Effector CD8-positive, alpha-beta T cell (primary cell): Measurements from ENCODE around the gene SSUH2.
"Not testable (repeated sequence)": the region's sequence is repeated elsewhere in the genome, so short reads cannot be mapped to it uniquely, and the experiment has no call there.

Experiments
- DNase-seq: peaks from one replicate; lab custom pipeline; 2025; lab: John Stamatoyannopoulos, UW

SSUH2 gene

GRCh38 chr3:8658306-8659212 lies 14.0 kb upstream of the SSUH2 start:
- DNase-seq: no peak

GRCh38 chr3:8657804-8658305 lies 13.3 kb upstream of the SSUH2 start:
- no peak for DNase-seq

- DNase-seq: no peak
Measured at GRCh38 chr3:8656240-8656639, 11.6 kb upstream of the SSUH2 start.

- no peak for DNase-seq
Measured at GRCh38 chr3:8655387-8655835, 10.8 kb upstream of the SSUH2 start.

- DNase-seq: not testable (repeated sequence)
Measured at GRCh38 chr3:8654572-8655329, 10.2 kb upstream of the SSUH2 start.

GRCh38 chr3:8653800-8654408 lies 9.3 kb upstream of the SSUH2 start:
- no peak for DNase-seq

- no peak for DNase-seq
Measured at GRCh38 chr3:8652324-8652987, 7.9 kb upstream of the SSUH2 start.

GRCh38 chr3:8651418-8652323 lies 7.1 kb upstream of the SSUH2 start:
- no peak for DNase-seq

GRCh38 chr3:8650583-8651416 lies 6.2 kb upstream of the SSUH2 start:
- DNase-seq: no peak

GRCh38 chr3:8649757-8650156 lies 5.2 kb upstream of the SSUH2 start:
- DNase-seq: no peak

- no peak for DNase-seq
Measured at GRCh38 chr3:8648909-8649741, 4.5 kb upstream of the SSUH2 start.

- DNase-seq: no peak
Measured at GRCh38 chr3:8647137-8647985, 2.8 kb upstream of the SSUH2 start.

- DNase-seq: no peak
Measured at GRCh38 chr3:8646313-8646938, 1.8 kb upstream of the SSUH2 start.

- no peak for DNase-seq
Measured at GRCh38 chr3:8645712-8646111, 1.1 kb upstream of the SSUH2 start.

GRCh38 chr3:8643693-8644365 lies 769 bp downstream of the SSUH2 start:
- DNase-seq: no peak

- DNase-seq: no peak
Measured at GRCh38 chr3:8642001-8642400, 2.6 kb downstream of the SSUH2 start.

GRCh38 chr3:8641472-8641871 lies 3.1 kb downstream of the SSUH2 start:
- DNase-seq: no peak
